ENCODE data around the gene SYVN1.

SYVN1 gene

DNA sequence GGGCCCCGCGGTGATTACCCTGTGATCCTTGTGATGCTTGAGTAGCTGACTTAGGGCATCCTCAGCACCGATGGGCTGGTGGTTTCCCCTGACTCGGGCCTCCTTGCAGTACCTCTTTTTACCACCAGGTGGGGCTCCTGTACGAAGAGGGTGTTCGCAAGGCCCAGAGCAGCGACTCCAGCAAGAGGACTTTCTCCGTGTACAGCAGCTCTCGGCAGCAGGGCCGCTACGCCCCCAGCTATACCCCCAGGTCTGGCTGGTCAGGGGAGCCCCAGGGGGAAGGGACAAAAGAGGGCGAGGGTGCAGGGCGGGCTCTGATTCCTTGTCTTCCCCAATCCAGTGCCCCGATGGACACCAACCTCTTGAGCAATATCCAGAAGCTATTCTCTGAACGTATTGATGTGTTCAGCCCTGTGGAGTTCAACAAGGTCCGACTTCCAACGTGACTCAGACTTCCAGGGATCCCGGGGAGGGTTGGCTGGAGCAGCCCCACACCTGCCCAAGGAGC lies 23.9 kb downstream of the SYVN1 start:
- Histone ChIP-seq H4K20me1 (ENCODE audit: insufficient read depth, low read length) (no peaks in the 10 kb centered on the region), H3K79me2 (ENCODE audit: insufficient read depth, low read length) (no peaks in the 10 kb centered on the region), H3K9ac (ENCODE audit: low read length) (peak overlapping the region; percentile 5; the same call in 1 of the 2 replicates), H3K4me1 (ENCODE audit: insufficient read depth, low read length, severe bottlenecking) (peaks cover 31% of the 10 kb centered on the region), H3K36me3 (ENCODE audit: insufficient read depth, low read length) (peaks cover 33% of the 10 kb centered on the region; the same call in 1 of the 2 replicates), H3K4me2 (ENCODE audit: low read length) (peak overlapping the region; percentile 3; the same call in 1 of the 2 replicates), H3K9me3 (ENCODE audit: low read length) (no peaks in the 10 kb centered on the region), H3F3A (ENCODE audit: insufficient read depth, low read length) (0 out of 2 replicates have a peak, but pooled peaks cover 5% of the 10 kb centered on the region), H3K9me2 (ENCODE audit: low read depth, low read length) (no peaks in the 10 kb centered on the region), H3K4me3 (ENCODE audit: low read depth, low read length, poor library complexity, severe bottlenecking) (no peak overlapping the region), H3K27me3 (ENCODE audit: insufficient read depth, low read length) (no peaks in the 10 kb centered on the region), H3K27ac (ENCODE audit: low read depth, low read length, poor library complexity, severe bottlenecking) (peak overlapping the region; percentile 55), H2AFZ (ENCODE audit: low read length) (no peak overlapping the region)
- TF ChIP-seq EZH2 (IDR thresholded peaks at IDR 0.05; ENCODE audit: borderline replicate concordance, low read length) = no peak
- TF ChIP-seq, protein P1, sequence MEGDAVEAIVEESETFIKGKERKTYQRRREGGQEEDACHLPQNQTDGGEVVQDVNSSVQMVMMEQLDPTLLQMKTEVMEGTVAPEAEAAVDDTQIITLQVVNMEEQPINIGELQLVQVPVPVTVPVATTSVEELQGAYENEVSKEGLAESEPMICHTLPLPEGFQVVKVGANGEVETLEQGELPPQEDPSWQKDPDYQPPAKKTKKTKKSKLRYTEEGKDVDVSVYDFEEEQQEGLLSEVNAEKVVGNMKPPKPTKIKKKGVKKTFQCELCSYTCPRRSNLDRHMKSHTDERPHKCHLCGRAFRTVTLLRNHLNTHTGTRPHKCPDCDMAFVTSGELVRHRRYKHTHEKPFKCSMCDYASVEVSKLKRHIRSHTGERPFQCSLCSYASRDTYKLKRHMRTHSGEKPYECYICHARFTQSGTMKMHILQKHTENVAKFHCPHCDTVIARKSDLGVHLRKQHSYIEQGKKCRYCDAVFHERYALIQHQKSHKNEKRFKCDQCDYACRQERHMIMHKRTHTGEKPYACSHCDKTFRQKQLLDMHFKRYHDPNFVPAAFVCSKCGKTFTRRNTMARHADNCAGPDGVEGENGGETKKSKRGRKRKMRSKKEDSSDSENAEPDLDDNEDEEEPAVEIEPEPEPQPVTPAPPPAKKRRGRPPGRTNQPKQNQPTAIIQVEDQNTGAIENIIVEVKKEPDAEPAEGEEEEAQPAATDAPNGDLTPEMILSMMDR (IDR thresholded peaks at IDR 0.05; ENCODE audit: low read length) = peak; percentile 91

DNA sequence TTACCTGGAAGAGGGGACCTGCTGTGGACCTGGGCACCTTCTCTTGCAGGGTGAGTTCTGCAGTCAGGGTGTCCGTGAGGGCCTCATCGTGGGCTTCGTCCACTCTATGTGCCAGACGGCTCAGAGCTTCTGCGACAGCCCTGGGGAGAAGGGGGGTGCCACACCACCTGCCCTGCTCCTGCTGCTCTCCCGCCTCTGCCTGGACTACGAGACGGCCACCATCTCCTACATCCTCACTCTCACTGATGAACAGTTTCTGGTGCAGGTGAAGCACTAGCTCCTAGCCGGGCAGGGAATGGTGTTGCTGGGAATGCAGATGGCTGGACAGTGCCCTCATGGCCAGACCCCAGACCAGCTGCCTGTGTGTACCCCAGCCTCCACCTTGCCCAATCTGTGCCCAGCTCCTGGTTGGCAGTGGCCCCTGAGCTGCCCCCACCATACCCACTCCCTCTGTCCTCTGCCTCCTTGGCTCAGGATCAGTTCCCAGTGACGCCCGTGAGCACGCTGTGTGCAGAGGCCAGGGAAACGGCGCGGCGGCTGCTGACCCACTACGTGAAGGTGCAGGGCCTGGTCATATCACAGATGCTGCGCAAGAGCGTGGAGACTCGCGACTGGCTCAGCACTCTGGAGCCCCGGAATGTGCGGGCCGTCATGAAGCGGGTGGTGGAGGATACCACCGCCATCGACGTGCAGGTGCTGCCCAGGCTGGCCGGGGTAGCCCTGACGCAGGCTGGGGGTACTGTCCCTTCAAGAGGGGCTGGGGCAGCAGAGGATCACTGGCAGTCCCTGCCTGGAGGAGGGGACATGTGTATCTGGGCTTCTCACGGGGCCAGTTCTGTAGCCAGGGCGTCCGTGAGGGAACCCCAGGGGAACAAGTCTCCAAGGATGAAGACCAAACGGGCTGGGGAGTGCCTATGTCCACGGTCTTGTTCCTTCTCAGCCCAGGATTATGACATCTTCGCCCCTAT lies 24.8 kb downstream of the SYVN1 start:
- Histone ChIP-seq H3K9ac (ENCODE audit: low read length) (no peak overlapping the region), H3K9me3 (ENCODE audit: low read length) (no peaks in the 10 kb centered on the region), H3K36me3 (ENCODE audit: insufficient read depth, low read length) (peaks cover 33% of the 10 kb centered on the region; the same call in 1 of the 2 replicates), H3K4me1 (ENCODE audit: insufficient read depth, low read length, severe bottlenecking) (peaks cover 31% of the 10 kb centered on the region), H3K27ac (ENCODE audit: low read depth, low read length, poor library complexity, severe bottlenecking) (no peak overlapping the region), H3K4me3 (ENCODE audit: low read depth, low read length, poor library complexity, severe bottlenecking) (no peak overlapping the region), H2AFZ (ENCODE audit: low read length) (no peak overlapping the region), H3K9me2 (ENCODE audit: low read depth, low read length) (no peaks in the 10 kb centered on the region), H4K20me1 (ENCODE audit: insufficient read depth, low read length) (no peaks in the 10 kb centered on the region), H3K27me3 (ENCODE audit: insufficient read depth, low read length) (no peaks in the 10 kb centered on the region), H3K79me2 (ENCODE audit: insufficient read depth, low read length) (no peaks in the 10 kb centered on the region), H3F3A (ENCODE audit: insufficient read depth, low read length) (0 out of 2 replicates have a peak, but pooled peaks cover 5% of the 10 kb centered on the region), H3K4me2 (ENCODE audit: low read length) (no peak overlapping the region)
- TF ChIP-seq, protein P1 (IDR thresholded peaks at IDR 0.05; ENCODE audit: low read length) = no peak
- TF ChIP-seq EZH2 (IDR thresholded peaks at IDR 0.05; ENCODE audit: borderline replicate concordance, low read length) = no peak

DNA sequence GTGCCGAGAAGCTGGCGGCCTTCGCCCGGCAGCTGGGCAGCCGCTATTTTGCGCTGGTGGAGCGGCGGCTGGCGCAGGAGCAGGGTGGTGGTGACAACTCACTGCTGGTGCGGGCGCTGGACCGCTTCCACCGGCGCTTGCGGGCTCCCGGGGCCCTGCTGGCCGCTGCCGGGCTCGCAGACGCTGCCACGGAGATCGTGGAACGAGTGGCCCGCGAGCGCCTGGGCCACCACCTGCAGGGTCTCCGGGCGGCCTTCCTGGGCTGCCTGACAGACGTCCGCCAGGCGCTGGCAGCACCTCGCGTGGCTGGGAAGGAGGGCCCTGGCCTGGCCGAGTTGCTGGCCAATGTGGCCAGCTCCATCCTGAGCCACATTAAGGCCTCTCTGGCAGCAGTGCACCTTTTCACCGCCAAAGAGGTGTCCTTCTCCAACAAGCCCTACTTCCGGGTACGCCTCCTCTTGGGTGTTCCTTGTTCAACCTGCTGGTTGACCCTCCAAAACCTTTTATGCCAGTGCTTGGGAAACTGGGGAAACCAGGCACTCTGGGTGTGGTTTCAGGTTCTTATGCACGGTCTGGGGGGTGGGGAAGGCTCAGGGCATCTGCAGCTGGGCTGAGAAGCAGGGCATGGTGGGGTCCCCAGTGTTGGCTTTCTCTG lies 25.7 kb downstream of the SYVN1 start:
- H3K9me2 ChIP-seq (ENCODE audit: low read depth, low read length) = no peaks in the 10 kb centered on the region
- TF ChIP-seq, protein P1 (IDR thresholded peaks at IDR 0.05; ENCODE audit: low read length) = no peak
- TF ChIP-seq EZH2 (IDR thresholded peaks at IDR 0.05; ENCODE audit: borderline replicate concordance, low read length) = no peak
- H3K27me3 ChIP-seq (ENCODE audit: insufficient read depth, low read length) = no peaks in the 10 kb centered on the region
- H3K4me1 ChIP-seq (ENCODE audit: insufficient read depth, low read length, severe bottlenecking) = peaks cover 23% of the 10 kb centered on the region
- H3K27ac ChIP-seq (ENCODE audit: low read depth, low read length, poor library complexity, severe bottlenecking) = no peak overlapping the region
- H2AFZ ChIP-seq (ENCODE audit: low read length) = no peak overlapping the region
- H3K9ac ChIP-seq (ENCODE audit: low read length) = no peak overlapping the region
- no peaks in the 10 kb centered on the region for H3K79me2 ChIP-seq (ENCODE audit: insufficient read depth, low read length)
- no peak overlapping the region for H3K4me3 ChIP-seq (ENCODE audit: low read depth, low read length, poor library complexity, severe bottlenecking)
- no peaks in the 10 kb centered on the region for H4K20me1 ChIP-seq (ENCODE audit: insufficient read depth, low read length)
- 0 out of 2 replicates have a peak, but pooled peaks cover 5% of the 10 kb centered on the region for H3F3A ChIP-seq (ENCODE audit: insufficient read depth, low read length)
- no peak overlapping the region for H3K4me2 ChIP-seq (ENCODE audit: low read length)
- H3K36me3 ChIP-seq (ENCODE audit: insufficient read depth, low read length) = peaks cover 26% of the 10 kb centered on the region; the same call in 1 of the 2 replicates
- H3K9me3 ChIP-seq (ENCODE audit: low read length) = no peaks in the 10 kb centered on the region

All from OCI-LY1 (cell line).